Progenitor cell of endocrine pancreas (in vitro differentiated cells): Measurements from ENCODE around the gene DPH6. TPM values are rescaled to one million over a fixed set of nuclear protein-coding genes. Genes with fewer than 3 reads are reported as not detected.

Experiments
- DNase-seq: peaks from one replicate; pipeline ENCODE4 v3.0.0; 2021; ENCODE audit warnings: low spot score; ENCODE audit not compliant: unreplicated experiment
- H3K27ac Mint-ChIP-seq: 2 replicates; pipeline ENCODE4 v1.8.0; 2021; ENCODE audit warnings: mild to moderate bottlenecking, moderate library complexity, mixed read lengths
- H3K27me3 Mint-ChIP-seq: 2 replicates; pipeline ENCODE4 v1.8.0; 2021; ENCODE audit warnings: mixed read lengths
- H3K36me3 Mint-ChIP-seq: 2 replicates; pipeline ENCODE4 v1.8.0; 2022; ENCODE audit warnings: mixed read lengths; ENCODE audit not compliant: insufficient read depth
- H3K4me1 Mint-ChIP-seq: 2 replicates; pipeline ENCODE4 v1.8.0; 2021; ENCODE audit warnings: low read depth, mixed read lengths
- H3K4me3 Mint-ChIP-seq: 2 replicates; pipeline ENCODE4 v1.8.0; 2021; ENCODE audit warnings: low read depth, mild to moderate bottlenecking, moderate library complexity, mixed read lengths
- H3K9me3 Mint-ChIP-seq: 2 replicates; pipeline ENCODE4 v1.8.0; 2021; ENCODE audit warnings: low read depth, mixed read lengths
- CTCF ChIP-seq: fragments of 200-600 bp; sonication (generic); IDR thresholded peaks from one replicate; pipeline ENCODE4 v1.5.0; 2021; ENCODE audit warnings: antibody characterized with exemption, mild to moderate bottlenecking; ENCODE audit not compliant: unreplicated experiment
- total RNA-seq: library from RNA; stranded (reverse); gene quantifications from 2 replicates; pipeline ENCODE4 v1.2.1, GENCODE V29; 2021

DPH6 gene
- total RNA-seq, 1 donor from 2014 or later: 11.4 TPM

- TF ChIP-seq CTCF: no peak
- Mint-ChIP-seq H3K4me3 (no peak overlapping the region), H3K9me3 (no peaks in the 10 kb centered on the region), H3K4me1 (peaks cover 24% of the 10 kb centered on the region), H3K27me3 (no peaks in the 10 kb centered on the region), H3K36me3 (peaks cover 3% of the 10 kb centered on the region), H3K27ac (no peak overlapping the region)
- DNase-seq: no peak
Observed at GRCh38 chr15:35519052-35519451, 26.9 kb downstream of the DPH6 start.

GRCh38 chr15:35514759-35515158 lies 31.2 kb downstream of the DPH6 start:
- no peaks in the 10 kb centered on the region for H3K27me3 Mint-ChIP-seq
- no peak for DNase-seq
- no peak overlapping the region for H3K4me3 Mint-ChIP-seq
- peaks cover 4% of the 10 kb centered on the region for H3K4me1 Mint-ChIP-seq
- H3K27ac Mint-ChIP-seq: no peak overlapping the region
- H3K9me3 Mint-ChIP-seq: no peaks in the 10 kb centered on the region
- peaks cover 3% of the 10 kb centered on the region for H3K36me3 Mint-ChIP-seq
- no peak for TF ChIP-seq CTCF

- no peak overlapping the region for H3K27ac Mint-ChIP-seq
- DNase-seq: no peak
Observed at GRCh38 chr15:35507932-35508638, 37.9 kb downstream of the DPH6 start.

GRCh38 chr15:35506272-35506870 lies 39.6 kb downstream of the DPH6 start:
- H3K27me3 Mint-ChIP-seq: no peaks in the 10 kb centered on the region
- no peak overlapping the region for H3K4me3 Mint-ChIP-seq
- H3K36me3 Mint-ChIP-seq: no peaks in the 10 kb centered on the region
- no peaks in the 10 kb centered on the region for H3K9me3 Mint-ChIP-seq
- no peak for TF ChIP-seq CTCF
- H3K4me1 Mint-ChIP-seq: peaks cover 17% of the 10 kb centered on the region
- H3K27ac Mint-ChIP-seq: peak overlapping the region; percentile 53
- DNase-seq: no peak

More at GRCh38 chr15:35507932-35508638, 37.9 kb downstream of the DPH6 start:
- Mint-ChIP-seq H3K4me1 (peaks cover 17% of the 10 kb centered on the region), H3K9me3 (no peaks in the 10 kb centered on the region), H3K4me3 (no peak overlapping the region), H3K27me3 (no peaks in the 10 kb centered on the region), H3K36me3 (no peaks in the 10 kb centered on the region)
- TF ChIP-seq CTCF: no peak

- Mint-ChIP-seq H3K36me3 (no peaks in the 10 kb centered on the region), H3K27me3 (no peaks in the 10 kb centered on the region), H3K9me3 (no peaks in the 10 kb centered on the region), H3K4me3 (no peak overlapping the region), H3K27ac (peak overlapping the region; percentile 45), H3K4me1 (peaks cover 17% of the 10 kb centered on the region)
- no peak for DNase-seq
- TF ChIP-seq CTCF: no peak
Observed at GRCh38 chr15:35505809-35506208, 40.2 kb downstream of the DPH6 start.
